Esophagus squamous epithelium (tissue), 5 donors: ENCODE results near the gene PCDH19. TPM values are rescaled to one million over a fixed set of nuclear protein-coding genes. Genes with fewer than 3 reads are reported as not detected.

Source experiments
- DNase-seq: peaks from one replicate; lab custom pipeline; 2025; lab: John Stamatoyannopoulos, UW
- H3K27ac ChIP-seq, 4 donors: fragments of 200-600 bp; sonication (generic); one replicate each; pipeline ENCODE4 v1.5.1; 2016 to 2019; ENCODE audit warnings: mild to moderate bottlenecking in 1 of 4
- H3K27me3 ChIP-seq, 4 donors: fragments of 200-600 bp; sonication (generic); 1 replicate in 3 of 4; 2 replicates in 1 of 4; pipeline versions ENCODE4 v1.5.1 to v1.6.0; 2017 to 2021; ENCODE audit warnings: antibody characterized with exemption in 1 of 4
- H3K36me3 ChIP-seq, 3 donors: fragments of 200-600 bp; sonication (generic); one replicate each; pipeline ENCODE4 v1.5.1; 2016 to 2019
- H3K4me1 ChIP-seq, 3 donors: fragments of 200-600 bp; sonication (generic); one replicate each; pipeline ENCODE4 v1.5.1; 2017 to 2019
- H3K4me3 ChIP-seq, 4 donors: fragments of 200-600 bp; sonication (generic); 1 replicate in 3 of 4; 2 replicates in 1 of 4; pipeline ENCODE4 v1.5.1; 2016 to 2019; ENCODE audit warnings: mild to moderate bottlenecking in 2 of 4, moderate library complexity in 1 of 4
- H3K9me3 ChIP-seq, 3 donors: fragments of 200-600 bp; sonication (generic); one replicate each; pipeline ENCODE4 v1.5.1; 2016 to 2019
- POLR2A ChIP-seq, 4 donors: fragments of 450-650 bp; IDR thresholded peaks; one replicate each; pipeline ENCODE4 v1.6.1; 2017; ENCODE audit warnings: antibody characterized with exemption in 4 of 4, mild to moderate bottlenecking in 4 of 4, moderate library complexity in 3 of 4
- WGBS, 2 donors: methylation state at CpG; one replicate each; pipeline ENCODE4 v1.1.5; 2018; 5-methylcytosine and 5-hydroxymethylcytosine counted together
- intact Hi-C: fragments of 100-400 bp; cut with DNase I; formaldehyde crosslinking; loops from one replicate; pipeline ENCODE4 v1.15.0; 2022
- total RNA-seq, 4 donors: library from RNA; depleted of rRNA; stranded (reverse); fragments of >200 nt; gene quantifications; one replicate each; pipeline ENCODE4 v1.1.0, GENCODE V29; 2016
- TF ChIP-seq, protein P1 (sequence below), 6 experiments: fragments of 450-650 bp in 4 of 6; fragments of 200-600 bp in 2 of 6; sonication (generic) in 2 of 6; IDR thresholded peaks; one replicate each; pipeline ENCODE4 v1.5.1; 2016 to 2019; ENCODE audit warnings: antibody characterized with exemption in 6 of 6, mild to moderate bottlenecking in 4 of 6, moderate library complexity in 4 of 6
- donor health status: DM: yes; HTN: yes; CAD: no.

Gene PCDH19
- total RNA-seq, 4 donors from 2014 or later, result 0.08 to 0.76 (median 0.41) TPM

DNA sequence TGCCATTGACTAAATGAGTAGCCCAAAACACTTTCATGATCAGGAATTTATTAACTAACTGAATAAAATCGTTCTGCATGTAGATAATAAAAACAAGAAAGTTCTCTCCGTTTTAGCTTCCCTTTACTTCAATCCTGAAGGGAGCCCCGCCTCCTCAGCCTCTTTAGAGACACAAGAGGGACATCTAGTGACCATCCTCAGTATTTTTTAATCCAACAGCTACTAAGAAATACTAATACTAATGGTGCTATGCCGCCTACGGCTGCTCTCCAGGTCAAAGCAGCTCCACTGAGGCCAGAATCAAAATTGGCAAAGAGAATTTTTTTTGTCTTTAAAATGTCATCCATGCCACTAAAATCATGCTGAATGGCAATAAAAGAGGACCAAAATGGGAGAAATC lies 3.2 kb upstream of the PCDH19 start:
- DNase-seq, result no peak
- peaks cover 0 to 45% (median 12%) of the 10 kb centered on the region in 4 donors for H3K27me3 ChIP-seq
- no peak for TF ChIP-seq POLR2A (IDR thresholded peaks at IDR 0.05)
- TF ChIP-seq, protein P1, sequence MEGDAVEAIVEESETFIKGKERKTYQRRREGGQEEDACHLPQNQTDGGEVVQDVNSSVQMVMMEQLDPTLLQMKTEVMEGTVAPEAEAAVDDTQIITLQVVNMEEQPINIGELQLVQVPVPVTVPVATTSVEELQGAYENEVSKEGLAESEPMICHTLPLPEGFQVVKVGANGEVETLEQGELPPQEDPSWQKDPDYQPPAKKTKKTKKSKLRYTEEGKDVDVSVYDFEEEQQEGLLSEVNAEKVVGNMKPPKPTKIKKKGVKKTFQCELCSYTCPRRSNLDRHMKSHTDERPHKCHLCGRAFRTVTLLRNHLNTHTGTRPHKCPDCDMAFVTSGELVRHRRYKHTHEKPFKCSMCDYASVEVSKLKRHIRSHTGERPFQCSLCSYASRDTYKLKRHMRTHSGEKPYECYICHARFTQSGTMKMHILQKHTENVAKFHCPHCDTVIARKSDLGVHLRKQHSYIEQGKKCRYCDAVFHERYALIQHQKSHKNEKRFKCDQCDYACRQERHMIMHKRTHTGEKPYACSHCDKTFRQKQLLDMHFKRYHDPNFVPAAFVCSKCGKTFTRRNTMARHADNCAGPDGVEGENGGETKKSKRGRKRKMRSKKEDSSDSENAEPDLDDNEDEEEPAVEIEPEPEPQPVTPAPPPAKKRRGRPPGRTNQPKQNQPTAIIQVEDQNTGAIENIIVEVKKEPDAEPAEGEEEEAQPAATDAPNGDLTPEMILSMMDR (IDR thresholded peaks at IDR 0.05), result peak in 5 of 6 experiments; percentile 20 to 52 (median 39)
- H3K4me3 ChIP-seq, result no peak overlapping the region
- intact Hi-C loops, result no loop called here
- WGBS, 2 donors, result 1 to 2% methylated on average over 5 of the region's 5 CpGs
- H3K36me3 ChIP-seq, result no peaks in the 10 kb centered on the region
- peaks cover 0 to 32% (median 4%) of the 10 kb centered on the region in 3 donors for H3K4me1 ChIP-seq
- H3K9me3 ChIP-seq, result peaks cover 0 to 9% (median 0%) of the 10 kb centered on the region in 3 donors
- H3K27ac ChIP-seq, result no peak overlapping the region

DNA sequence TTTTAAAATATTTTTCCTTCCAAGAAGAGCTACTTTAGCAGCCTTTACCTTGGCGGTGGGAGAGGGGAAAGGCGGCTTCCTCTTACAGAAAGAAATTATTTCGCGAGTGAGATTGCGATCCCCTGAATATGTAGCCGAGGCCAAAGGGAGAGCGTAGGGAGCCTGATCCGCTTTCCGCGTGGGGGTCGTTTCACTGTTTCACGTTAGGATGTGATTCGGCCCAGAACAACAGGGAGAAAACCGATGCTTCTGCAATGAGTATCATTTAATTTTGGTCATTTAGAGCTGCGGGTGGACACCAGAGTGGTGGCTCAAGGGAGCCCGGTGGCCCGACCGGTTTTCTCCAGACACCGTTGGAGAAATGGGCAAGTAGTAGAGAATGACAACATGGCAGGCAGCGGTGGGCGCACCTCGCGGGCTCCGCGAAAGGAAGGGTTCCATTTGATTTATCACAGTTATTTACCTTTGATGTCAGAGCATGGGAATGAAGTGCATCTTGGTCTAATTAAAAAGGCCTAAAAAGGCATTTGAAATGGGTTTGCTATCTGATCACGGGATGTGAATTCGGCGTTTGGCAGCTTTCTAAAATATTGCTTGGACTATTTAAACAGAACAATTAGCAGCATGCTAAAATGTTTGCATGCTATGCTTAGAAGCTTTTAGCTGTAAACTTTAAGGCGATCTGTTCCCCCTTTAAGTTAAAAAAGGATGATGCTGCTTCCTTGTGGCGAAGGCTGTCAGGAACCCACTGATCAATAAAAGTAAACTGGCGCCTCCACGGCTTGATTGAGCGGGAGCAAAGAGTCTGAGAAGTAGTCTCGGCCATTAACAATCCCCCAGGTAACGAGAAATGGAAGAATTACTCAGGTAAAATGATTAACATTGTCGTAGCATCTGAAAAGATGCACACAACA lies 2.0 kb upstream of the PCDH19 start:
- H3K27ac ChIP-seq, result no peak overlapping the region
- peaks cover 0 to 36% (median 4%) of the 10 kb centered on the region in 3 donors for H3K4me1 ChIP-seq
- H3K27me3 ChIP-seq, result peaks cover 0 to 57% (median 17%) of the 10 kb centered on the region in 4 donors
- WGBS, 2 donors, result 63 to 80% methylated on average over 15 to 30 of the region's 36 CpGs
- DNase-seq, result no peak
- no peaks in the 10 kb centered on the region for H3K36me3 ChIP-seq
- intact Hi-C loops, result no loop called here
- H3K9me3 ChIP-seq, result peaks cover 0 to 16% (median 0%) of the 10 kb centered on the region in 3 donors
- TF ChIP-seq, protein P1 (IDR thresholded peaks at IDR 0.05), result no peak
- no peak for TF ChIP-seq POLR2A (IDR thresholded peaks at IDR 0.05)
- no peak overlapping the region for H3K4me3 ChIP-seq

DNA sequence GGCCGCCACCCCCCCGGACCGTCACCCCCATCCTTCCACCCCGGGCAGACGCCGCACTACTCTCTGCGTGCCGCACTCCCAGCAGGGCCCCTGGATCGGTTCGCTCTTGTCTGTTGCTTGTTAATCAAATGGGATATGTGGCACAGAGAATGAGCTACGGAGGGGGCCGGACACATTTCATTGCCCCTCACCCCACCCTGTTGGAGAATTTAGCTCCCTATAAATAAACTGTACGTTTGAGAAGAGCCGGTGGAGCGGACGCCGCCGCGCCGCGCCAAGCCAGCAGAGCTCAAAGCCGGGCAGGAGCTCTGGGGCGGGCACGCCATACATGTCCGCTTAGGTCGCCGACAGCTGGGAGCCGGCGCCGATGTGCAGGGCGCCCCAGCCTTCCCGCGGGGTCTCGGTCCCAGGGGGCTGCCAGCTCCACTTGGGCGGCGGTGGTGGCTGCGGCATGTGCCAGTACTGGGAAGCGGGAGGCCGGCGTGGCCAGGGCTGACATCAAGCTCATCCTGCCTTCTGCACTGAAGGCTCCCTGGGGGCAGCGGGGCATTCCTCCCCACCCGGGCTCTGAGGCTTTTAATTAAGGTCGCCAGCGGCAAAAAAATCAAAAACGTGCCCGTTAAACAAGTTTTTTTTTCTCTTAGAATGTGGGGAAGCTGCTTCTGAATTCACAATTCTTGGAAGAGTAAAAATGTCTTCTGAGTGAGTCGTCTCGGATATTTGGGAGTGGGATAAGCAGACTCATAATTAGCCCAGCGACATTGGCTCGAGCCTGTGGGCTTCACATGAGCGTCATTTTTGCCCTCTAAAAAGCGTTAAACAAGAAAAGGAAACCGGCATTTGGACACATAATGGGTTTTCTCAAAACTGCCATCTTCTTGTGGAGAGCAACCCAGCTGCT lies 1.1 kb upstream of the PCDH19 start:
- peaks cover 0 to 36% (median 4%) of the 10 kb centered on the region in 3 donors for H3K4me1 ChIP-seq
- peaks cover 0 to 65% (median 19%) of the 10 kb centered on the region in 4 donors for H3K27me3 ChIP-seq
- intact Hi-C loops, result no loop called here
- peak overlapping the region in 3 of 4 donors; percentile 23 to 63 (median 46) for H3K4me3 ChIP-seq
- WGBS, 2 donors, result 17 to 36% methylated on average over 8 to 25 of the region's 53 CpGs
- no peak for DNase-seq
- no peak for TF ChIP-seq POLR2A (IDR thresholded peaks at IDR 0.05)
- TF ChIP-seq, protein P1 (IDR thresholded peaks at IDR 0.05), result no peak
- H3K36me3 ChIP-seq, result no peaks in the 10 kb centered on the region
- H3K9me3 ChIP-seq, result peaks cover 0 to 18% (median 0%) of the 10 kb centered on the region in 3 donors
- H3K27ac ChIP-seq, result no peak overlapping the region

DNA sequence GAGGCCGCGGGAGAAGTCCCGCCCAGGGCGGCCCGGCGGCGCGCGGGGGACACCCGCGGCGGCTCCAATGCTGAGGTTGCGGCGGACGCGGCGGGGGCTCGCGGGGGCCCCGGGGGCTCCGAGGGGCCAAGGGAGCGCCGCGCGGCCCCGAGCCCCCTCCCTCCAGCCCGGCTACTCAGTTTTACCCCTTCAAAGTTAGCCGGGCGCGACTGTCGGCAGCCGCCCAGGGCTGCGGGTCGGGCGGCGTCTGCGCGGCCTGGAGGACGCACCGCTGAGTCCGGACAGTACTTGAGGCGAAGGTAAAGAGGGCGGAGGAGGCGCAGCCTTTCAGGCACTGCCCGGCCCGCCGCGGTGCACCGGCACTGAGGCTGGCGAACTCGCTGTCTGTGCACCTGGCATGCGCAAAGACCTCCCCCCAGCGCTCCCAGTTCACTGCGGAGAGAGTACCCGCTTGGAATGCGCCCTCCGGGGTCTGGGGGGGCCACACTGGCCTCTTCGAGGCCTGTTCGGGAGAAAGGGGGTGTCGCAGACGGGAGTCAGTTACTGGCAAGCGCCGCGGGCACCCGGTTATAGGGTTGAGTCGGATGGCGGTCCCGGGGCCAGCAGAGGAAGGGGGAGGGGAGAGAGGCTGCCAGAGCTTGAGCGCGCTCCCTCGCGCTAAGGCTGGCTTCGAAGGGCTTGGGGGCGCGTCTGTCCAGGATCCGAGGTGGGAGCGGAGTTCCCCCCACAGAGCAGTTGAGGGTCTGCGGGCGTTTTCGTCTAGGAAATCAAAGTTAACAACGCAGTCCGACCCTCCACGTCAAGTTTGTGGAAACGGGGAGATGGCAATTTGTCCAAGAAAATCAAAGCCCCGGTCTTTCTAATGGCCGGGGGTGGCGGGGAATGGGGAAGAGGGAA lies 1.1 kb downstream of the PCDH19 start:
- peak overlapping the region; percentile 23 to 63 (median 42) for H3K4me3 ChIP-seq
- peaks cover 0 to 36% (median 4%) of the 10 kb centered on the region in 3 donors for H3K4me1 ChIP-seq
- H3K9me3 ChIP-seq, result peaks cover 0 to 18% (median 0%) of the 10 kb centered on the region in 3 donors
- WGBS, 2 donors, result 33% methylated on average over 11 of the region's 87 CpGs; no CpG with 5 or more reads in 1 of the 2 donors
- TF ChIP-seq POLR2A (IDR thresholded peaks at IDR 0.05), result no peak
- TF ChIP-seq, protein P1 (IDR thresholded peaks at IDR 0.05), result no peak
- H3K27ac ChIP-seq, result no peak overlapping the region
- H3K27me3 ChIP-seq, result peaks cover 0 to 81% (median 15%) of the 10 kb centered on the region in 4 donors
- intact Hi-C loops, result no loop called here
- DNase-seq, result no peak
- H3K36me3 ChIP-seq, result no peaks in the 10 kb centered on the region
